ENCODE data around the gene GDAP1L1. TPM values are rescaled to one million over a fixed set of nuclear protein-coding genes. Genes with fewer than 3 reads are reported as not detected.
"Not testable (repeated sequence)": the region's sequence is repeated elsewhere in the genome, so short reads cannot be mapped to it uniquely, and the experiment has no call there.

The GDAP1L1 gene
- total RNA-seq, 1 donor from 2014 or later, result 1.8 TPM

DNA sequence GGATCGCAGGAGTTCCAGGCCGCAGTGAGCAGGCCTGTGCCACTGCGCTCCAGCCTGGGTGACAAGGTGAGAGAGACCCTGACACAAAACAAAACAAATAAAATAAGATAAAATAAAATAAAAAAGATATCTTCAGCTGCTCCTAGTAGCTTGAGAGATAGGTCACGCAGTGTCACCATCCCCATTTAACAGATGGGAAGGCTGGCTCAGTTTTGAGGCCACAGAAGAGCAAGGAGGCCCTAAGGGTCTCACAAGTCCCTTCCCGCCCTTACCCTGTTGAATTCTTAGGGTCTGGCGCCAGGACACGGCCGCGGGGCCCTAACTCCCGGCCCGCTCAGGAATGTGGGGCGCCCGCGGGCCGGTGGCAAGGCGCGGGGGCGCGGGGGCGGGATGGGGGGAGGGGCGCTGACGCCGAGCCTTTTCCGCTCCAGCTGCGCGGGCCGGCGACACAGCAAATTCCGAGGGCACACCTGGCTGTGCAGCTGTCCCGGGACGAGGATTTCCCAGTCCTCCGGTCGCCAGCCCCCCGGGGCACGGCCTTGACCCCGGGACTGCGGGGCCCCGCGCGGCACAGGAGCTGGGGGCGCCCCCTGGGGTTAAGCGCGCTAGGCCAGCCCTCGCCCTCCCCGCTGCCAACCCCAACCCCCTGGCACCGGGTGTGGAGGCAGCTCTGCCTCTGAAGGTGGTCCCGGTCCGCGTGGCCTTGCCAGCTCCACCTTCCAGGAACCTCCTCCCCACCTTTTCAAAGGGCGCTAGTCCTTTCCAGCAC, 79.5 kb downstream of the GDAP1L1 start:
- H3K27ac Mint-ChIP-seq, result no peak overlapping the region
- H3K27me3 Mint-ChIP-seq, result peaks cover 16% of the 10 kb centered on the region
- peaks cover 5% of the 10 kb centered on the region for H3K4me1 Mint-ChIP-seq (ENCODE audit: unreplicated experiment)
- no peaks in the 10 kb centered on the region for H3K9me3 Mint-ChIP-seq
- no peaks in the 10 kb centered on the region for H3K36me3 Mint-ChIP-seq
- no peak for DNase-seq (ENCODE audit: extremely low spot score, unreplicated experiment)
- TF ChIP-seq, protein P1, sequence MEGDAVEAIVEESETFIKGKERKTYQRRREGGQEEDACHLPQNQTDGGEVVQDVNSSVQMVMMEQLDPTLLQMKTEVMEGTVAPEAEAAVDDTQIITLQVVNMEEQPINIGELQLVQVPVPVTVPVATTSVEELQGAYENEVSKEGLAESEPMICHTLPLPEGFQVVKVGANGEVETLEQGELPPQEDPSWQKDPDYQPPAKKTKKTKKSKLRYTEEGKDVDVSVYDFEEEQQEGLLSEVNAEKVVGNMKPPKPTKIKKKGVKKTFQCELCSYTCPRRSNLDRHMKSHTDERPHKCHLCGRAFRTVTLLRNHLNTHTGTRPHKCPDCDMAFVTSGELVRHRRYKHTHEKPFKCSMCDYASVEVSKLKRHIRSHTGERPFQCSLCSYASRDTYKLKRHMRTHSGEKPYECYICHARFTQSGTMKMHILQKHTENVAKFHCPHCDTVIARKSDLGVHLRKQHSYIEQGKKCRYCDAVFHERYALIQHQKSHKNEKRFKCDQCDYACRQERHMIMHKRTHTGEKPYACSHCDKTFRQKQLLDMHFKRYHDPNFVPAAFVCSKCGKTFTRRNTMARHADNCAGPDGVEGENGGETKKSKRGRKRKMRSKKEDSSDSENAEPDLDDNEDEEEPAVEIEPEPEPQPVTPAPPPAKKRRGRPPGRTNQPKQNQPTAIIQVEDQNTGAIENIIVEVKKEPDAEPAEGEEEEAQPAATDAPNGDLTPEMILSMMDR (conservative IDR thresholded peaks at IDR 0.05), result no peak
- H3K4me3 Mint-ChIP-seq, result no peak overlapping the region

DNA sequence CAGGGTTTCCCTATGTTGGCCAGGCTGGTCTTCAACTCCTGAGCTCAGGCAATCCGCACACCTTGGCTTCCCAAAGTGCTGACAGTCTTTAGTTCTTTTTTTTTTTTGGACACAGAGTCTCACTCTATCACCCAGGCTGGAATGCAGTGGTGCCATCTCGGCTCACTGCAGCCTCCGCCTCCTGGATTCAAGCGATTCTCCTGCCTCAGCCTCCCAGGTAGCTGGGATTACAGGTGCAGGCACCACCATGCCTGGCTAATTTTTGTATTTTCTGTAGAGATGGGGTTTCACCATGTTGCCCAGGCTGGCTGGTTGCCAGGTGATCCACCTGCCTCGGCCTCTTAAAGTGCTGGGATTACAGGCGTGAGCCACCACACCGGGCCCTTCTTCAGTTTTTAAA, 80.6 kb downstream of the GDAP1L1 start:
- H3K4me3 Mint-ChIP-seq, result not testable (repeated sequence)

DNA sequence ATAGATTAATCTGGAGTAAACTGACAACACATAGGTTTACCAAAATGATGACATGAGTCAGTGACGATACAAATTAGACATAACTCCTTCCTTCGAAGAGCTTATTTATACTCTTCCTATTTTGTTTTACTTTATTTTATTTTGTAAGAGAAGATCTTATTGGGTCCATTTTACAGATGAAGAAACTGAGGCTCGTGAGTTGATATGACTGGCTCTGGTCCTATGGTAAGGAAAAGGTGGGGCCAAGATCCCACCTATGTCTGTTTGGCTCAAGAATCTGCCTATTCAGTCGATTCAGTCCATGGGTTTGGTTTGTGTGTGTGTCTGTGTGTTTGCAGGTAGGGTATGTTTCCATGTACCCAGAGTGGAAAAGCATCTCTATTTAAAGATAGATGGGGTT, 81.3 kb downstream of the GDAP1L1 start:
- H3K27me3 Mint-ChIP-seq, result peaks cover 19% of the 10 kb centered on the region
- no peaks in the 10 kb centered on the region for H3K36me3 Mint-ChIP-seq
- peaks cover 5% of the 10 kb centered on the region for H3K4me1 Mint-ChIP-seq (ENCODE audit: unreplicated experiment)
- no peak overlapping the region for H3K27ac Mint-ChIP-seq
- TF ChIP-seq, protein P1 (conservative IDR thresholded peaks at IDR 0.05), result no peak
- DNase-seq (ENCODE audit: extremely low spot score, unreplicated experiment), result no peak
- H3K4me3 Mint-ChIP-seq, result no peak overlapping the region
- no peaks in the 10 kb centered on the region for H3K9me3 Mint-ChIP-seq

More for the DNA sequence above, 80.6 kb downstream of the GDAP1L1 start:
- not testable (repeated sequence) for H3K9me3 Mint-ChIP-seq; H3K27ac Mint-ChIP-seq; DNase-seq (ENCODE audit: extremely low spot score, unreplicated experiment); H3K36me3 Mint-ChIP-seq; H3K4me1 Mint-ChIP-seq (ENCODE audit: unreplicated experiment)
- peaks cover 16% of the 10 kb centered on the region for H3K27me3 Mint-ChIP-seq

Other genes starting within 250 kb of the GDAP1L1 start
- 4.9 and 17.3 TPM in 2 replicates for gene JPH2, start 60.1 kb upstream of the GDAP1L1 start, total RNA-seq (ENCODE audit: low replicate concordance)
- 31.1 and 38.4 TPM in 2 replicates for gene OSER1, start 36.5 kb upstream of the GDAP1L1 start, total RNA-seq (ENCODE audit: low replicate concordance)
- gene FITM2, start 63.9 kb downstream of the GDAP1L1 start, total RNA-seq (ENCODE audit: low replicate concordance), result 5.7 and 7.1 TPM in 2 replicates
- gene R3HDML, start 89.7 kb downstream of the GDAP1L1 start, total RNA-seq (ENCODE audit: low replicate concordance), result not detected in 2 replicates
- 19.9 and 41.7 TPM in 2 replicates for gene HNF4A, start 108.4 kb downstream of the GDAP1L1 start, total RNA-seq (ENCODE audit: low replicate concordance)
- gene TTPAL, start 228.6 kb downstream of the GDAP1L1 start, total RNA-seq (ENCODE audit: low replicate concordance), result 20.8 and 21.5 TPM in 2 replicates

All from type B pancreatic cell (in vitro differentiated cells).